Activated CD8-positive, alpha-beta T cell treated with anti-CD3 and anti-CD28 coated beads for 36 hours (primary cell): ENCODE results near the gene CYTH3. TPM values are rescaled to one million over a fixed set of nuclear protein-coding genes. Genes with fewer than 3 reads are reported as not detected.

Experiments
- ATAC-seq: fragments of 200-7000 bp; cut with Tn5 transposase; one replicate; pipeline ENCODE4 v1.10.0; 2021; ENCODE audit warnings: mild to moderate bottlenecking, moderate library complexity
- CTCF ChIA-PET: fragments of 350-600 bp; sonication (Branson Sonifier 250); formaldehyde crosslinking; loops from one replicate; lab custom pipeline; 2021; ENCODE audit warnings: antibody characterized with exemption; lab: Charles Lee
- POLR2A ChIA-PET: fragments of 350-600 bp; sonication (Branson Sonifier 250); formaldehyde crosslinking; loops from one replicate; lab custom pipeline; 2021; ENCODE audit warnings: antibody characterized with exemption; lab: Charles Lee
- DNase-seq: peaks from one replicate; pipeline ENCODE4 v3.0.0-alpha.2; 2020
- H3K27ac Mint-ChIP-seq: one replicate; pipeline ENCODE4 v1.8.0; 2021; ENCODE audit warnings: mild to moderate bottlenecking, mixed read lengths
- H3K27me3 Mint-ChIP-seq: one replicate; pipeline ENCODE4 v1.8.0; 2021; ENCODE audit warnings: mixed read lengths
- H3K36me3 Mint-ChIP-seq: one replicate; pipeline ENCODE4 v1.8.0; 2021; ENCODE audit warnings: low read depth, mixed read lengths
- H3K4me1 Mint-ChIP-seq: one replicate; pipeline ENCODE4 v1.8.0; 2021; ENCODE audit warnings: low read depth, mixed read lengths
- H3K4me3 Mint-ChIP-seq: one replicate; pipeline ENCODE4 v1.8.0; 2021; ENCODE audit warnings: mild to moderate bottlenecking, moderate library complexity, mixed read lengths
- H3K9me3 Mint-ChIP-seq: one replicate; pipeline ENCODE4 v1.8.0; 2021; ENCODE audit warnings: mixed read lengths
- CTCF ChIP-seq: fragments of 200-600 bp; IDR thresholded peaks from one replicate; pipeline ENCODE4 v1.8.0; 2022; ENCODE audit warnings: antibody characterized with exemption, mild to moderate bottlenecking
- intact Hi-C: fragments of 100-400 bp; cut with micrococcal nuclease; formaldehyde crosslinking; loops from one replicate; pipeline ENCODE4 v1.10.0; 2022
- total RNA-seq, 2 experiments: library from RNA; stranded (reverse); gene quantifications; one replicate each; pipeline ENCODE4 v1.2.3, GENCODE V29; 2021

Gene CYTH3
- total RNA-seq, 2 experiments from 2014 or later, result 0.92 to 2.3 TPM

GRCh38 chr7:6127110-6127490 is 145.3 kb downstream of the CYTH3 start:
- no peak for TF ChIP-seq CTCF
- DNase-seq, result no peak
- peaks cover 2% of the 10 kb centered on the region for H3K4me1 Mint-ChIP-seq
- H3K4me3 Mint-ChIP-seq, result no peak overlapping the region
- ATAC-seq, result no peak
- H3K9me3 Mint-ChIP-seq, result no peaks in the 10 kb centered on the region
- H3K36me3 Mint-ChIP-seq, result peaks cover 35% of the 10 kb centered on the region
- H3K27me3 Mint-ChIP-seq, result no peaks in the 10 kb centered on the region
- ChIA-PET CTCF (interaction anchor here (1.1 to 1.4 kb wide), 3 partner anchors 11 to 20 kb away, joined by 3 to 5 read pairs (median 3); no protein-coding TSS in a partner anchor), POLR2A (no interaction called here)
- H3K27ac Mint-ChIP-seq, result no peak overlapping the region
- intact Hi-C loops, result no loop called here

- DNase-seq (no peak), ATAC-seq (no peak)
- H3K36me3 Mint-ChIP-seq, result peaks cover 57% of the 10 kb centered on the region
- no peak overlapping the region for H3K27ac Mint-ChIP-seq
- peaks cover 10% of the 10 kb centered on the region for H3K9me3 Mint-ChIP-seq
- H3K4me3 Mint-ChIP-seq, result no peak overlapping the region
- POLR2A ChIA-PET, result no interaction called here
- TF ChIP-seq CTCF, result no peak
- H3K4me1 Mint-ChIP-seq, result peaks cover 4% of the 10 kb centered on the region
- H3K27me3 Mint-ChIP-seq, result no peaks in the 10 kb centered on the region
- intact Hi-C loops, result no loop called here
- CTCF ChIA-PET, result interaction anchor here (3.4 kb wide), 1 partner anchor 199 kb away, joined by 12 read pairs; no protein-coding TSS in a partner anchor
These were observed 148.6 kb downstream of the CYTH3 start for GRCh38 chr7:6123843-6124242.

GRCh38 chr7:6121141-6121540 is 151.3 kb downstream of the CYTH3 start:
- Mint-ChIP-seq H3K27ac (no peak overlapping the region), H3K9me3 (peaks cover 10% of the 10 kb centered on the region), H3K27me3 (no peaks in the 10 kb centered on the region), H3K36me3 (peaks cover 71% of the 10 kb centered on the region), H3K4me3 (no peak overlapping the region), H3K4me1 (peaks cover 15% of the 10 kb centered on the region)
- ATAC-seq (no peak), DNase-seq (no peak)
- ChIA-PET POLR2A (no interaction called here), CTCF (interaction anchor here (3.4 kb wide), 1 partner anchor 201 kb away, joined by 12 read pairs; no protein-coding TSS in a partner anchor)
- intact Hi-C loops, result no loop called here
- TF ChIP-seq CTCF, result no peak

- H3K27ac Mint-ChIP-seq, result peak overlapping the region; percentile 64
- POLR2A ChIA-PET, result interaction anchor here (0.7 kb wide), 1 partner anchor 319 kb away, joined by 3 read pairs; no protein-coding TSS in a partner anchor
- peaks cover 65% of the 10 kb centered on the region for H3K36me3 Mint-ChIP-seq
- peaks cover 15% of the 10 kb centered on the region for H3K4me1 Mint-ChIP-seq
- intact Hi-C loops, result no loop called here
- no peaks in the 10 kb centered on the region for H3K27me3 Mint-ChIP-seq
- ATAC-seq (no peak), DNase-seq (no peak)
- peaks cover 10% of the 10 kb centered on the region for H3K9me3 Mint-ChIP-seq
- no peak for TF ChIP-seq CTCF
- H3K4me3 Mint-ChIP-seq, result no peak overlapping the region
- CTCF ChIA-PET, result no interaction called here
These were observed 154.9 kb downstream of the CYTH3 start for GRCh38 chr7:6117533-6117932.

GRCh38 chr7:6116211-6116610 is 156.2 kb downstream of the CYTH3 start:
- Mint-ChIP-seq H3K9me3 (peaks cover 3% of the 10 kb centered on the region), H3K4me3 (no peak overlapping the region), H3K4me1 (peaks cover 14% of the 10 kb centered on the region), H3K36me3 (peaks cover 61% of the 10 kb centered on the region), H3K27ac (no peak overlapping the region), H3K27me3 (no peaks in the 10 kb centered on the region)
- DNase-seq (no peak), ATAC-seq (no peak)
- intact Hi-C loops, result no loop called here
- no peak for TF ChIP-seq CTCF
- ChIA-PET CTCF (no interaction called here), POLR2A (interaction anchor here (1.1 kb wide), 1 partner anchor 10 kb away, joined by 4 read pairs; no protein-coding TSS in a partner anchor)

Other genes with a start within 250 kb of the CYTH3 start
- gene ANKRD61, start 241.2 kb downstream of the CYTH3 start, total RNA-seq, result under 1 TPM in 1 of 2 experiments, not detected in 1; 0.27 TPM
- 100 to 1,000 TPM; 110 to 115 TPM for gene EIF2AK1, start 213.4 kb downstream of the CYTH3 start, total RNA-seq
- 10 to 100 TPM in 1 of 2 experiments, 1 to 10 TPM in 1; 9.7 to 10.4 TPM for gene USP42, start 167.7 kb downstream of the CYTH3 start, total RNA-seq
- gene FAM220A, start 76.3 kb upstream of the CYTH3 start, total RNA-seq, result 10 to 100 TPM; 10.7 to 11.3 TPM
- 100 to 1,000 TPM; 143 to 152 TPM for gene RAC1, start 101.9 kb upstream of the CYTH3 start, total RNA-seq
- 10 to 100 TPM; 17.7 to 20.2 TPM for gene DAGLB, start 175.3 kb upstream of the CYTH3 start, total RNA-seq
- gene KDELR2, start 211.5 kb upstream of the CYTH3 start, total RNA-seq, result 10 to 100 TPM; 61.3 to 63.3 TPM